ENCODE data around the gene FKBP10. TPM values are rescaled to one million over a fixed set of nuclear protein-coding genes. Genes with fewer than 3 reads are reported as not detected.

Gene FKBP10
- polyA plus RNA-seq, 1 of the 3 experiments (the other 2 are of a cell fraction): 360 TPM

- TF ChIP-seq, protein P1, sequence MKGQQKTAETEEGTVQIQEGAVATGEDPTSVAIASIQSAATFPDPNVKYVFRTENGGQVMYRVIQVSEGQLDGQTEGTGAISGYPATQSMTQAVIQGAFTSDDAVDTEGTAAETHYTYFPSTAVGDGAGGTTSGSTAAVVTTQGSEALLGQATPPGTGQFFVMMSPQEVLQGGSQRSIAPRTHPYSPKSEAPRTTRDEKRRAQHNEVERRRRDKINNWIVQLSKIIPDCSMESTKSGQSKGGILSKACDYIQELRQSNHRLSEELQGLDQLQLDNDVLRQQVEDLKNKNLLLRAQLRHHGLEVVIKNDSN (IDR thresholded peaks at IDR 0.05; ENCODE audit: borderline replicate concordance, low read depth): no peak
- TF ChIP-seq PBX3 (IDR thresholded peaks at IDR 0.05) (peak; percentile 100), EZH2phosphoT487 (IDR thresholded peaks at IDR 0.05; ENCODE audit: borderline replicate concordance, low read depth) (no peak), ZBTB33 (IDR thresholded peaks at IDR 0.05; ENCODE audit: borderline replicate concordance, low read depth) (no peak), TAF1 (IDR thresholded peaks at IDR 0.05; ENCODE audit: borderline replicate concordance, low read depth, low read length) (peak; percentile 70; the same call in 1 of the 2 replicates), ELF1 (IDR thresholded peaks at IDR 0.05) (no peak), FOXJ3 (CRISPR knock-in tag; IDR thresholded peaks at IDR 0.05) (no peak), CHD2 (IDR thresholded peaks at IDR 0.05; ENCODE audit: low read length, partially characterized antibody) (peak; percentile 94)
Observed at GRCh38 chr17:41786227-41787020, 26.4 kb upstream of the FKBP10 start, which contains the start of gene JUP (continued).

- POLR2A ChIA-PET: interaction anchor here (0.6 to 1.9 kb wide), 10 partner anchors 9 to 99 kb away, joined by 3 to 10 read pairs (median 4); partner anchors contain the start of gene HAP1
Observed at GRCh38 chr17:41787021-41787418, 25.8 kb upstream of the FKBP10 start.

More at GRCh38 chr17:41787021-41787418, 25.8 kb upstream of the FKBP10 start:
- no peak for DNase-seq
- WGBS (ENCODE audit: low lambda C conversion rate): 29% methylated on average over 4 of the region's 4 CpGs
- Histone ChIP-seq H3K9me2 (no peaks in the 10 kb centered on the region), H3K4me3 (ENCODE audit: low read depth in 2 of 2, low read length in 1 of 2) (no peak overlapping the region; a peak in 1 of 4 replicates), H3K4me2 (peak overlapping the region; percentile 25; the same call in 1 of the 2 replicates), H3K9me3 (no peaks in the 10 kb centered on the region), H3K27me3 (ENCODE audit: insufficient read depth) (no peaks in the 10 kb centered on the region), H2AFZ (ENCODE audit: low read depth) (no peak overlapping the region), H3K4me1 (ENCODE audit: control insufficient read depth in 1 of 2, insufficient read depth in 2 of 2, low read depth in 1 of 2, low read length in 1 of 2) (peaks cover 10 to 30% of the 10 kb centered on the region in 2 experiments; a peak in 2 of 4 replicates), H3K9ac (no peak overlapping the region), H3K36me3 (replicated peaks in 1 of 2; ENCODE audit: control insufficient read depth in 1 of 2, insufficient read depth in 2 of 2, low read length in 1 of 2) (no peaks in the 10 kb centered on the region), H4K20me1 (ENCODE audit: insufficient read depth) (no peaks in the 10 kb centered on the region), H3F3A (replicated peaks; ENCODE audit: insufficient read depth) (peaks cover 4% of the 10 kb centered on the region), H3K27ac (ENCODE audit: low read depth in 2 of 2, low read length in 1 of 2) (no peak overlapping the region), H3K79me2 (ENCODE audit: insufficient read depth) (no peaks in the 10 kb centered on the region)
- no peak for TF ChIP-seq CHD2 (IDR thresholded peaks at IDR 0.05; ENCODE audit: low read length, partially characterized antibody)
- CTCF ChIA-PET: interaction anchor here (0.7 to 4.4 kb wide), 27 partner anchors 9 to 186 kb away, joined by 3 to 45 read pairs (median 6); partner anchors contain the start of genes FKBP10, GAST and P3H4
